HCT116 (cell line): ENCODE data around the gene LDAF1. TPM values are rescaled to one million over a fixed set of nuclear protein-coding genes. Genes with fewer than 3 reads are reported as not detected.

ENCODE experiments used
- CBX3 ChIP-seq: IDR thresholded peaks from 2 replicates; pipeline ENCODE4 v1.6.1; 2012; ENCODE audit warnings: low read depth
- CTCF ChIP-seq, 3 experiments: fragments of 200-600 bp in 1 of 3; sonication (generic) in 1 of 3; IDR thresholded peaks in 2 of 3; conservative IDR thresholded peaks in 1 of 3; 2 replicates each; pipeline ENCODE4 v1.5.1; 2012 to 2017; ENCODE audit warnings: low read depth in 2 of 3, low read length in 2 of 3, antibody characterized with exemption in 1 of 3, borderline replicate concordance in 1 of 3, control low read depth in 1 of 3, mild to moderate bottlenecking in 1 of 3, mixed read lengths in 1 of 3, mixed run types in 1 of 3, moderate library complexity in 1 of 3; ENCODE audit not compliant: insufficient read depth in 1 of 3
- EZH2 ChIP-seq: fragments of 200-600 bp; sonication (generic); IDR thresholded peaks from 2 replicates; pipeline ENCODE4 v1.6.1; 2017; ENCODE audit warnings: antibody characterized with exemption, mixed run types
- EZH2phosphoT487 ChIP-seq: fragments of 200-600 bp; IDR thresholded peaks from 2 replicates; pipeline ENCODE4 v1.6.1; 2018; ENCODE audit warnings: antibody characterized with exemption, borderline replicate concordance
- FOSL1 ChIP-seq: IDR thresholded peaks from 2 replicates; pipeline ENCODE4 v1.6.1; 2012; ENCODE audit warnings: low read depth
- POLR2A ChIP-seq: IDR thresholded peaks from 2 replicates; pipeline ENCODE4 v1.7.0; 2011; ENCODE audit warnings: borderline replicate concordance; ENCODE audit not compliant: insufficient read depth, insufficient read length; ENCODE audit errors: extremely low read depth
- SIN3A ChIP-seq: IDR thresholded peaks from 2 replicates; pipeline ENCODE4 v1.6.1; 2012; ENCODE audit warnings: low read depth
- SP1 ChIP-seq: IDR thresholded peaks from 2 replicates; pipeline ENCODE4 v1.6.1; 2012; ENCODE audit warnings: low read depth
- TCF7L2 ChIP-seq: IDR thresholded peaks from 2 replicates; pipeline ENCODE4 v1.7.0; 2011; ENCODE audit warnings: borderline replicate concordance, inconsistent platforms; ENCODE audit not compliant: insufficient read depth, insufficient read length; ENCODE audit errors: extremely low read depth
- YY1 ChIP-seq: IDR thresholded peaks from 2 replicates; pipeline ENCODE4 v1.6.1; 2011; ENCODE audit warnings: low read length, low read depth, moderate library complexity, mild to moderate bottlenecking; ENCODE audit not compliant: insufficient replicate concordance; ENCODE audit errors: extremely low read depth
- ZBTB33 ChIP-seq: IDR thresholded peaks from 2 replicates; pipeline ENCODE4 v1.6.1; 2011; ENCODE audit warnings: mild to moderate bottlenecking, low read length, moderate library complexity; ENCODE audit not compliant: insufficient replicate concordance; ENCODE audit errors: extremely low read depth
- ZFX ChIP-seq: fragments of 450-650 bp; IDR thresholded peaks from 2 replicates; pipeline ENCODE4 v1.6.1; 2017
- ZNF274 ChIP-seq: fragments of 200-500 bp; sonication (Bioruptor generic); IDR thresholded peaks from 2 replicates; pipeline ENCODE4 v1.6.1; 2014; ENCODE audit warnings: mild to moderate bottlenecking, low read depth, low read length, inconsistent platforms
- total RNA-seq: library from RNA; stranded (reverse); gene quantifications from one replicate; pipeline ENCODE4 v1.2.1, GENCODE V29; 2021; ENCODE audit not compliant: unreplicated experiment

Gene LDAF1
- total RNA-seq, 1 experiment from 2014 or later = 30.0 TPM

GRCh38 chr16:21206550-21206949, 48.1 kb downstream of the LDAF1 start (continued):
- no peak for TF ChIP-seq CTCF (IDR thresholded peaks at IDR 0.05 in 2 of 3, conservative IDR thresholded peaks at IDR 0.05 in 1 of 3; ENCODE audit: borderline replicate concordance in 1 of 3, insufficient read depth in 1 of 3, low read depth in 2 of 3, low read length in 2 of 3)
- TF ChIP-seq TCF7L2 = no peak
- no peak for TF ChIP-seq ZNF274
- TF ChIP-seq FOSL1 = no peak
- TF ChIP-seq ZBTB33 = no peak
- no peak for TF ChIP-seq SP1
- no peak for TF ChIP-seq POLR2A
- TF ChIP-seq EZH2phosphoT487 = no peak
- no peak for TF ChIP-seq EZH2
- TF ChIP-seq CBX3 = no peak
- no peak for TF ChIP-seq YY1
- TF ChIP-seq ZFX = no peak
- TF ChIP-seq SIN3A = no peak
